Measurements from ENCODE around the gene CNTN4. TPM values are rescaled to one million over a fixed set of nuclear protein-coding genes. Genes with fewer than 3 reads are reported as not detected.

Gene CNTN4
- total RNA-seq, 1 experiment from 2014 or later: 5.7 TPM

- POLR2A ChIA-PET (ENCODE audit: low non-redundant PET): no interaction called here
- no peaks in the 10 kb centered on the region for H3K4me1 ChIP-seq (ENCODE audit: insufficient read depth, low read length, poor library complexity, severe bottlenecking)
- no peaks in the 10 kb centered on the region for H3K36me3 ChIP-seq (ENCODE audit: insufficient read depth, low read length, poor library complexity, severe bottlenecking)
- intact Hi-C loops (cut with micrococcal nuclease; ENCODE audit: unreplicated experiment): no loop called here
- no peak for TF ChIP-seq EZH2 (IDR thresholded peaks at IDR 0.05; ENCODE audit: borderline replicate concordance, low read depth, low read length, poor library complexity, severe bottlenecking)
- H3K27me3 ChIP-seq (replicated peaks; ENCODE audit: insufficient read depth, low read depth, low read length, poor library complexity): no peaks in the 10 kb centered on the region
- CTCF ChIA-PET: no interaction called here
- H3K27ac ChIP-seq (ENCODE audit: low read depth, low read length, poor library complexity, severe bottlenecking): no peak overlapping the region
- no TSS peak for BruUV-seq (replicated peaks)
- no peaks in the 10 kb centered on the region for H3K9me3 ChIP-seq (ENCODE audit: low read depth, low read length, poor library complexity, severe bottlenecking)
- H3K4me3 ChIP-seq (ENCODE audit: low read depth, low read length, poor library complexity, severe bottlenecking): no peak overlapping the region
- no peak for DNase-seq (ENCODE audit: low spot score)
These were observed 739.2 kb downstream of the CNTN4 start for GRCh38 chr3:2837910-2838309.

DNA sequence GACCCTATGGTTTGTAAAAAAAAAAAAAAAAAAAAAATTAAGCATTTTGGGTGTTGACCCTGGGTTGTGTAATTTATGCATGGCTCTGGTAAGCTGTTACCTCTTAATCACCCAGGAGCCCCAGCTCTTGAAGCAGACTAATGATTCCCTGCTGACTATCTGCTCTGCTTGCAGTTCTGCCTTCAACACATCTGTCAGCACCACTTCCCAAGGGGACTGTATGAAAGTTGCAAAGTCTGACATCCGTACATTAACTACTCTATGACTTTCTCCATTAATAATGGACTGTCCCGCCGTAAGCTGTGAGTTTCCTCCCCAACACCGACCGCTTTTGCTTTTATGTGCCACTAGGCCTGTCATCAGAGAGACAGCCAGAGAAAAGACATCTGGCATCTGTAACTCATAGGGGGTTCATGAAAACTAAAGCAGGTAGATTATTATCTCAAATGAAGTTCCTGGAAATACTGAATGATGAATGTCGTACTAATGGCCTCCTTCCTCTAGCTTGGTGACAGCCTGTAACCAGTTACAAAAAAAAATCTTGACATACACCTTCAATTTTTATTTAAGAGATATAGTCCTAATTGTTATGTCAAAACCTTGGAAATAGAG lies 740.0 kb downstream of the CNTN4 start:
- Histone ChIP-seq H3K27me3 (replicated peaks; ENCODE audit: insufficient read depth, low read depth, low read length, poor library complexity) (no peaks in the 10 kb centered on the region), H3K4me1 (ENCODE audit: insufficient read depth, low read length, poor library complexity, severe bottlenecking) (no peaks in the 10 kb centered on the region), H3K9me3 (ENCODE audit: low read depth, low read length, poor library complexity, severe bottlenecking) (no peaks in the 10 kb centered on the region), H3K27ac (ENCODE audit: low read depth, low read length, poor library complexity, severe bottlenecking) (no peak overlapping the region), H3K36me3 (ENCODE audit: insufficient read depth, low read length, poor library complexity, severe bottlenecking) (no peaks in the 10 kb centered on the region), H3K4me3 (ENCODE audit: low read depth, low read length, poor library complexity, severe bottlenecking) (no peak overlapping the region)
- DNase-seq (ENCODE audit: low spot score): peak; percentile 29
- TF ChIP-seq, protein P1, sequence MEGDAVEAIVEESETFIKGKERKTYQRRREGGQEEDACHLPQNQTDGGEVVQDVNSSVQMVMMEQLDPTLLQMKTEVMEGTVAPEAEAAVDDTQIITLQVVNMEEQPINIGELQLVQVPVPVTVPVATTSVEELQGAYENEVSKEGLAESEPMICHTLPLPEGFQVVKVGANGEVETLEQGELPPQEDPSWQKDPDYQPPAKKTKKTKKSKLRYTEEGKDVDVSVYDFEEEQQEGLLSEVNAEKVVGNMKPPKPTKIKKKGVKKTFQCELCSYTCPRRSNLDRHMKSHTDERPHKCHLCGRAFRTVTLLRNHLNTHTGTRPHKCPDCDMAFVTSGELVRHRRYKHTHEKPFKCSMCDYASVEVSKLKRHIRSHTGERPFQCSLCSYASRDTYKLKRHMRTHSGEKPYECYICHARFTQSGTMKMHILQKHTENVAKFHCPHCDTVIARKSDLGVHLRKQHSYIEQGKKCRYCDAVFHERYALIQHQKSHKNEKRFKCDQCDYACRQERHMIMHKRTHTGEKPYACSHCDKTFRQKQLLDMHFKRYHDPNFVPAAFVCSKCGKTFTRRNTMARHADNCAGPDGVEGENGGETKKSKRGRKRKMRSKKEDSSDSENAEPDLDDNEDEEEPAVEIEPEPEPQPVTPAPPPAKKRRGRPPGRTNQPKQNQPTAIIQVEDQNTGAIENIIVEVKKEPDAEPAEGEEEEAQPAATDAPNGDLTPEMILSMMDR (conservative IDR thresholded peaks at IDR 0.05; ENCODE audit: low read depth, low read length): no peak
- no peak for TF ChIP-seq EZH2 (IDR thresholded peaks at IDR 0.05; ENCODE audit: borderline replicate concordance, low read depth, low read length, poor library complexity, severe bottlenecking)
- BruUV-seq (replicated peaks): no TSS peak
- intact Hi-C loops (cut with micrococcal nuclease; ENCODE audit: unreplicated experiment): no loop called here
- POLR2A ChIA-PET (ENCODE audit: low non-redundant PET): no interaction called here
- CTCF ChIA-PET: no interaction called here

DNA sequence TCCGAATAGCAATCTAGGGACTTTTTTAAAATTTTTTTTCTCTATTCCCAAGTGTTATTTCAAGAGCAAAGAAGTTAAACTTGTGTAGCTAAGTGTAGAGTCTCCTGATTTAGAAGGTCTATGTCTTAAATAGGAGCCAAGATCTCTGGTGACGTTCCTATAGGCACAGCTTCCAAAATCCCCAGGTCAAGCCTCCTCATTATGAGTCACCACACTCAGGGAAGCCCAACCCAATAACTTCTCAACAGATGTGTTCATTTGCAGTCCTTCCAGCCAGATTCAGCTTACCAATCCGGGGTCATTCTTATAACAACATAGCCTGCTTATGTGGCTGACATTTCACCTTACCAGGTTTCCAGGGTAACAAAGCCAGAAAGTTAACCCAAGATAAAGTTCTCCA lies 741.2 kb downstream of the CNTN4 start:
- no TSS peak for BruUV-seq (replicated peaks)
- no peaks in the 10 kb centered on the region for H3K36me3 ChIP-seq (ENCODE audit: insufficient read depth, low read length, poor library complexity, severe bottlenecking)
- H3K4me1 ChIP-seq (ENCODE audit: insufficient read depth, low read length, poor library complexity, severe bottlenecking): no peaks in the 10 kb centered on the region
- ChIA-PET POLR2A (ENCODE audit: low non-redundant PET) (no interaction called here), CTCF (no interaction called here)
- intact Hi-C loops (cut with micrococcal nuclease; ENCODE audit: unreplicated experiment): no loop called here
- H3K4me3 ChIP-seq (ENCODE audit: low read depth, low read length, poor library complexity, severe bottlenecking): no peak overlapping the region
- H3K9me3 ChIP-seq (ENCODE audit: low read depth, low read length, poor library complexity, severe bottlenecking): no peaks in the 10 kb centered on the region
- no peaks in the 10 kb centered on the region for H3K27me3 ChIP-seq (replicated peaks; ENCODE audit: insufficient read depth, low read depth, low read length, poor library complexity)
- no peak for DNase-seq (ENCODE audit: low spot score)
- H3K27ac ChIP-seq (ENCODE audit: low read depth, low read length, poor library complexity, severe bottlenecking): no peak overlapping the region
- TF ChIP-seq EZH2 (IDR thresholded peaks at IDR 0.05; ENCODE audit: borderline replicate concordance, low read depth, low read length, poor library complexity, severe bottlenecking): no peak
- TF ChIP-seq, protein P1 (conservative IDR thresholded peaks at IDR 0.05; ENCODE audit: low read depth, low read length): no peak

All from A673 (cell line).